Testis (tissue), 2 donors: ENCODE results near the gene NR1H4.

Experiments
- POLR2A ChIP-seq: fragments of 450-650 bp; IDR thresholded peaks from one replicate; pipeline ENCODE4 v1.6.1; 2017; ENCODE audit warnings: antibody characterized with exemption, mild to moderate bottlenecking, moderate library complexity
- TF ChIP-seq, protein P1 (sequence below), 3 experiments: fragments of 450-650 bp in 2 of 3; fragments of 200-600 bp in 1 of 3; sonication (generic) in 1 of 3; IDR thresholded peaks; one replicate each; pipeline ENCODE4 v1.5.1; 2016 to 2019; ENCODE audit warnings: antibody characterized with exemption in 3 of 3, mild to moderate bottlenecking in 2 of 3, moderate library complexity in 1 of 3

DNA sequence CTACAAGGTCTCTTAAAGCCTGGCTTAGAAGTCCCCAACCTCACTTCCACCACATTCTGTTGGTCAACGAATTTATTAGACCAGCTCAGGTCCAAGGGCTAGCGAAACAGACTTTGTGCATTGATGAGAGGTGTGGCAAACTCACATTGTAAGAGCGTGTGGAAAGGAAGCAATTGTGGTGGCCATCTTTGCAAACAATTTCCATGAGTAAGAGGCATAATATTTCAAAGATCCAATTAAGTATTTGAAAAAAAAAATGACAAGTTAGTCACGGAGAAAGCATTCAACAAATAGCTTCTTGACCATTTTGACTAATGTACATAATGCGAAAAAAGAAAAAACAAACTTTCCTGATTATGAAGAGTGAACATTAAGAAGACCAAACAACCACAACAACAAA lies 7.4 kb downstream of the NR1H4 start:
- TF ChIP-seq, protein P1, sequence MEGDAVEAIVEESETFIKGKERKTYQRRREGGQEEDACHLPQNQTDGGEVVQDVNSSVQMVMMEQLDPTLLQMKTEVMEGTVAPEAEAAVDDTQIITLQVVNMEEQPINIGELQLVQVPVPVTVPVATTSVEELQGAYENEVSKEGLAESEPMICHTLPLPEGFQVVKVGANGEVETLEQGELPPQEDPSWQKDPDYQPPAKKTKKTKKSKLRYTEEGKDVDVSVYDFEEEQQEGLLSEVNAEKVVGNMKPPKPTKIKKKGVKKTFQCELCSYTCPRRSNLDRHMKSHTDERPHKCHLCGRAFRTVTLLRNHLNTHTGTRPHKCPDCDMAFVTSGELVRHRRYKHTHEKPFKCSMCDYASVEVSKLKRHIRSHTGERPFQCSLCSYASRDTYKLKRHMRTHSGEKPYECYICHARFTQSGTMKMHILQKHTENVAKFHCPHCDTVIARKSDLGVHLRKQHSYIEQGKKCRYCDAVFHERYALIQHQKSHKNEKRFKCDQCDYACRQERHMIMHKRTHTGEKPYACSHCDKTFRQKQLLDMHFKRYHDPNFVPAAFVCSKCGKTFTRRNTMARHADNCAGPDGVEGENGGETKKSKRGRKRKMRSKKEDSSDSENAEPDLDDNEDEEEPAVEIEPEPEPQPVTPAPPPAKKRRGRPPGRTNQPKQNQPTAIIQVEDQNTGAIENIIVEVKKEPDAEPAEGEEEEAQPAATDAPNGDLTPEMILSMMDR (IDR thresholded peaks at IDR 0.05), result no peak
- TF ChIP-seq POLR2A, result no peak
